Neural progenitor cell (in vitro differentiated cells): Measurements from ENCODE around the gene CES1.

Experiments used
- EZH2 ChIP-seq: fragments of 200-600 bp; sonication (generic); IDR thresholded peaks from 2 replicates; pipeline ENCODE4 v1.6.1; 2017; ENCODE audit warnings: antibody characterized with exemption, mild to moderate bottlenecking, moderate library complexity
- TF ChIP-seq, protein P1 (sequence below): fragments of 200-600 bp; sonication (generic); IDR thresholded peaks from 2 replicates; pipeline ENCODE4 v1.5.1; 2017; ENCODE audit warnings: antibody characterized with exemption, mild to moderate bottlenecking

DNA sequence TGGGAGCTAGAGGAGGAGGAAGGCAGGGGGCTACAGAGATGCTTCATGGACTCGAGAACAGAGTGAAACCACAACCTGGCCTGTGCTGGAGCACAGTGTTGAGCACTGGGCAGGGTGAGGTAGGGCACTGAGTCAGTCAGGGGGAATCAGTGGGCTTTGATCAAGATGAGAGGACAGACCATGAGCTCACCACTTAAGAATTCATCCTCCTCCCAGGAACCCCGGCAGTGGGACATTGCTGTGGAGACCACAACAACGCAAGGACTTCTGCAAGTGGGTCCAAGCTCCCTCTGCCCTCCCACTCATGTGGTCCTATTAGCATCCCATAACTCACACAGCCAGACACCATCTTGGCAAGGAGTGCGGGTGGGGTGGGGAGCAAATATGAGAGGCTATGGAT is 44.0 kb upstream of the CES1 start:
- TF ChIP-seq, protein P1, sequence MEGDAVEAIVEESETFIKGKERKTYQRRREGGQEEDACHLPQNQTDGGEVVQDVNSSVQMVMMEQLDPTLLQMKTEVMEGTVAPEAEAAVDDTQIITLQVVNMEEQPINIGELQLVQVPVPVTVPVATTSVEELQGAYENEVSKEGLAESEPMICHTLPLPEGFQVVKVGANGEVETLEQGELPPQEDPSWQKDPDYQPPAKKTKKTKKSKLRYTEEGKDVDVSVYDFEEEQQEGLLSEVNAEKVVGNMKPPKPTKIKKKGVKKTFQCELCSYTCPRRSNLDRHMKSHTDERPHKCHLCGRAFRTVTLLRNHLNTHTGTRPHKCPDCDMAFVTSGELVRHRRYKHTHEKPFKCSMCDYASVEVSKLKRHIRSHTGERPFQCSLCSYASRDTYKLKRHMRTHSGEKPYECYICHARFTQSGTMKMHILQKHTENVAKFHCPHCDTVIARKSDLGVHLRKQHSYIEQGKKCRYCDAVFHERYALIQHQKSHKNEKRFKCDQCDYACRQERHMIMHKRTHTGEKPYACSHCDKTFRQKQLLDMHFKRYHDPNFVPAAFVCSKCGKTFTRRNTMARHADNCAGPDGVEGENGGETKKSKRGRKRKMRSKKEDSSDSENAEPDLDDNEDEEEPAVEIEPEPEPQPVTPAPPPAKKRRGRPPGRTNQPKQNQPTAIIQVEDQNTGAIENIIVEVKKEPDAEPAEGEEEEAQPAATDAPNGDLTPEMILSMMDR, result no peak
- TF ChIP-seq EZH2, result no peak
